SU-DHL-6 (cell line): ENCODE results near the gene FCGR2B.
"Not testable (repeated sequence)": the region's sequence is repeated elsewhere in the genome, so short reads cannot be mapped to it uniquely, and the experiment has no call there.

Source experiments
- H2AFZ ChIP-seq: fragments of 200-600 bp; sonication (generic); 2 replicates; pipeline ENCODE4 v1.6.1; 2014; ENCODE audit warnings: low read depth, mild to moderate bottlenecking, moderate library complexity, mixed read lengths, antibody characterized with exemption, low read length; ENCODE audit not compliant: severe bottlenecking
- H3F3A ChIP-seq: fragments of 200-600 bp; shearing (Covaris generic); 2 replicates; pipeline ENCODE4 v1.6.0; 2016; ENCODE audit warnings: antibody characterized with exemption, mild to moderate bottlenecking; ENCODE audit not compliant: insufficient read depth
- H3K27ac ChIP-seq: fragments of 200-600 bp; sonication (generic); 2 replicates; pipeline ENCODE4 v1.5.1; 2016; ENCODE audit warnings: low read depth, mild to moderate bottlenecking, low read length, moderate library complexity, mixed read lengths
- H3K27me3 ChIP-seq: fragments of 200-600 bp; sonication (generic), shearing (Covaris generic); 2 replicates; pipeline ENCODE4 v1.6.0; 2014; ENCODE audit warnings: mild to moderate bottlenecking, low read length
- H3K36me3 ChIP-seq: fragments of 200-600 bp; sonication (generic); 2 replicates; pipeline ENCODE4 v1.6.1; 2014; ENCODE audit warnings: mild to moderate bottlenecking, low read length, mixed read lengths
- H3K4me2 ChIP-seq: fragments of 300-600, 200-600 bp; shearing (Covaris generic), sonication (generic); 2 replicates; pipeline ENCODE4 v1.6.0; 2014; ENCODE audit warnings: low read length, low read depth, mild to moderate bottlenecking; ENCODE audit not compliant: poor library complexity, severe bottlenecking
- H3K4me3 ChIP-seq: fragments of 200-600 bp; sonication (generic); 2 replicates; pipeline ENCODE4 v1.5.1; 2014; ENCODE audit warnings: antibody characterized with exemption, low read length, mild to moderate bottlenecking, mixed read lengths; ENCODE audit not compliant: insufficient read depth, poor library complexity, severe bottlenecking
- H3K79me2 ChIP-seq: fragments of 200-600 bp; sonication (generic); 2 replicates; pipeline ENCODE4 v1.6.1; 2014; ENCODE audit warnings: mild to moderate bottlenecking, low read length, moderate library complexity; ENCODE audit not compliant: insufficient read depth
- H3K9ac ChIP-seq: fragments of 200-600 bp; sonication (generic); 2 replicates; pipeline ENCODE4 v1.7.0; 2014; ENCODE audit warnings: mild to moderate bottlenecking, low read length
- H3K9me2 ChIP-seq: fragments of 200-600 bp; sonication (generic); replicated peaks from 2 replicates; pipeline ENCODE4 v1.6.1; 2014; ENCODE audit warnings: low read length; ENCODE audit not compliant: insufficient read depth
- H3K9me3 ChIP-seq: fragments of 200-600 bp; sonication (generic); 2 replicates; pipeline ENCODE4 v1.6.1; 2014; ENCODE audit warnings: low read length, mixed read lengths; ENCODE audit not compliant: insufficient read depth
- H4K20me1 ChIP-seq: fragments of 200-600 bp; sonication (generic); 2 replicates; pipeline ENCODE4 v1.6.1; 2014; ENCODE audit warnings: low read depth, mild to moderate bottlenecking, antibody characterized with exemption, low read length, moderate library complexity, mixed read lengths
- CTCF ChIP-seq: fragments of 200-600 bp; sonication (generic); IDR thresholded peaks from one replicate; pipeline ENCODE4 v1.5.1; 2017; ENCODE audit warnings: antibody characterized with exemption, mild to moderate bottlenecking, low read length, moderate library complexity; ENCODE audit not compliant: insufficient read depth, poor library complexity, severe bottlenecking

Gene FCGR2B

GRCh38 chr1:161639203-161639602 lies 23.7 kb upstream of the FCGR2B start:
- H3K4me3 ChIP-seq, H3K9me3 ChIP-seq, H3K9me2 ChIP-seq, H2AFZ ChIP-seq, H3K9ac ChIP-seq, H3K27ac ChIP-seq, H3K27me3 ChIP-seq, H3K79me2 ChIP-seq, H3F3A ChIP-seq, H4K20me1 ChIP-seq, H3K36me3 ChIP-seq, H3K4me2 ChIP-seq: not testable (repeated sequence)

- H3F3A ChIP-seq, H3K9ac ChIP-seq, H3K9me2 ChIP-seq, H3K36me3 ChIP-seq, H3K79me2 ChIP-seq, H4K20me1 ChIP-seq, H3K27ac ChIP-seq, H2AFZ ChIP-seq, H3K4me3 ChIP-seq, H3K9me3 ChIP-seq, H3K27me3 ChIP-seq, H3K4me2 ChIP-seq: not testable (repeated sequence)
Measured at GRCh38 chr1:161642697-161643096, 20.2 kb upstream of the FCGR2B start.

GRCh38 chr1:161643481-161644208 lies 19.3 kb upstream of the FCGR2B start:
- H3K27ac ChIP-seq, H3K36me3 ChIP-seq, H3K9me3 ChIP-seq, H3K9me2 ChIP-seq, H3K4me2 ChIP-seq, H3F3A ChIP-seq, H3K79me2 ChIP-seq, H3K27me3 ChIP-seq, H3K9ac ChIP-seq, H2AFZ ChIP-seq, H3K4me3 ChIP-seq, H4K20me1 ChIP-seq: not testable (repeated sequence)

GRCh38 chr1:161644855-161645254 lies 18.1 kb upstream of the FCGR2B start:
- H3F3A ChIP-seq, H3K9me3 ChIP-seq, H4K20me1 ChIP-seq, H3K27ac ChIP-seq, H2AFZ ChIP-seq, H3K4me3 ChIP-seq, H3K36me3 ChIP-seq, H3K4me2 ChIP-seq, H3K27me3 ChIP-seq, H3K79me2 ChIP-seq, H3K9ac ChIP-seq, H3K9me2 ChIP-seq: not testable (repeated sequence)

GRCh38 chr1:161647507-161648360 lies 15.2 kb upstream of the FCGR2B start:
- peak; percentile 57 for TF ChIP-seq CTCF
- not testable (repeated sequence) for H2AFZ ChIP-seq, H3K4me3 ChIP-seq, H3K9me3 ChIP-seq, H3K36me3 ChIP-seq, H3K27me3 ChIP-seq, H3K9ac ChIP-seq, H3K79me2 ChIP-seq, H3F3A ChIP-seq, H3K27ac ChIP-seq, H3K4me2 ChIP-seq, H4K20me1 ChIP-seq, H3K9me2 ChIP-seq

GRCh38 chr1:161653541-161653940 lies 9.4 kb upstream of the FCGR2B start:
- not testable (repeated sequence) for H2AFZ ChIP-seq, H3K4me2 ChIP-seq, H3K9me2 ChIP-seq, H3K9ac ChIP-seq, H4K20me1 ChIP-seq, H3K27ac ChIP-seq, H3K36me3 ChIP-seq, H3K79me2 ChIP-seq, H3F3A ChIP-seq, H3K9me3 ChIP-seq, H3K27me3 ChIP-seq, H3K4me3 ChIP-seq

GRCh38 chr1:161653971-161654370 lies 9.0 kb upstream of the FCGR2B start:
- H3K36me3 ChIP-seq, H3K9me2 ChIP-seq, H3K9ac ChIP-seq, H3K27ac ChIP-seq, H4K20me1 ChIP-seq, H3K9me3 ChIP-seq, H2AFZ ChIP-seq, H3F3A ChIP-seq, H3K27me3 ChIP-seq, H3K4me2 ChIP-seq, H3K79me2 ChIP-seq, H3K4me3 ChIP-seq: not testable (repeated sequence)
